ENCODE measurements around the gene THUMPD3. TPM values are rescaled to one million over a fixed set of nuclear protein-coding genes. Genes with fewer than 3 reads are reported as not detected.
A peak's percentile ranks its signal among the peaks of the same experiment; 100 is the strongest.

THUMPD3 gene
- 46.3 and 47.2 TPM in 2 replicates for total RNA-seq (2014; rRNA removed; shearing (Covaris generic))
- polyA plus RNA-seq (2015; cell fraction: cytosol; rRNA removed) = 41.6 and 44.5 TPM in 2 replicates
- polyA plus RNA-seq (2015; cell fraction: nucleus; rRNA removed) = 59.1 and 76.1 TPM in 2 replicates

- peak; percentile 92 for DNase-seq (ENCODE audit: low read depth)
These were observed at the start of gene THUMPD3 for GRCh38 chr3:9362731-9363530. THUMPD3 (plus strand) TSS chr3:9363054; CDS start chr3:9365069, 2,015 bp downstream.

GRCh38 chr3:9314796-9315195 is 48.1 kb upstream of the THUMPD3 start:
- no peak for DNase-seq (ENCODE audit: low read depth)

GRCh38 chr3:9316881-9317361 is 45.9 kb upstream of the THUMPD3 start:
- DNase-seq (ENCODE audit: low read depth) = peak; percentile 68

GRCh38 chr3:9322780-9323179 is 40.1 kb upstream of the THUMPD3 start:
- no peak for DNase-seq (ENCODE audit: low read depth)

GRCh38 chr3:9324944-9325343 is 37.9 kb upstream of the THUMPD3 start:
- no peak for DNase-seq (ENCODE audit: low read depth)

GRCh38 chr3:9327578-9327977 is 35.3 kb upstream of the THUMPD3 start:
- no peak for DNase-seq (ENCODE audit: low read depth)

GRCh38 chr3:9330166-9330703 is 32.6 kb upstream of the THUMPD3 start:
- no peak for DNase-seq (ENCODE audit: low read depth)

GRCh38 chr3:9331171-9331570 is 31.7 kb upstream of the THUMPD3 start:
- DNase-seq (ENCODE audit: low read depth) = no peak

GRCh38 chr3:9332250-9333030 is 30.4 kb upstream of the THUMPD3 start:
- DNase-seq (ENCODE audit: low read depth) = no peak

- DNase-seq (ENCODE audit: low read depth) = no peak
These were observed 22.9 kb upstream of the THUMPD3 start for GRCh38 chr3:9339761-9340471.

GRCh38 chr3:9340472-9340902 is 22.4 kb upstream of the THUMPD3 start:
- DNase-seq (ENCODE audit: low read depth) = peak; percentile 91

- DNase-seq (ENCODE audit: low read depth) = no peak
These were observed 20.2 kb upstream of the THUMPD3 start for GRCh38 chr3:9342696-9343095.

GRCh38 chr3:9343115-9343514 is 19.7 kb upstream of the THUMPD3 start:
- no peak for DNase-seq (ENCODE audit: low read depth)

GRCh38 chr3:9345041-9345440 is 17.8 kb upstream of the THUMPD3 start:
- no peak for DNase-seq (ENCODE audit: low read depth)

- DNase-seq (ENCODE audit: low read depth) = no peak
These were observed 16.7 kb upstream of the THUMPD3 start for GRCh38 chr3:9346141-9346540.

- no peak for DNase-seq (ENCODE audit: low read depth)
These were observed 15.8 kb upstream of the THUMPD3 start for GRCh38 chr3:9347081-9347480.

GRCh38 chr3:9347887-9348286 is 15.0 kb upstream of the THUMPD3 start:
- no peak for DNase-seq (ENCODE audit: low read depth)

GRCh38 chr3:9349321-9350117 is 13.3 kb upstream of the THUMPD3 start:
- peak; percentile 79 for DNase-seq (ENCODE audit: low read depth)

- no peak for DNase-seq (ENCODE audit: low read depth)
These were observed 11.1 kb upstream of the THUMPD3 start for GRCh38 chr3:9351709-9352126.
